Hippocampal formation (tissue), 2 donors: ENCODE measurements around the gene ZNF217.
A peak's percentile ranks its signal among the peaks of the same experiment; 100 is the strongest.
"Not testable (repeated sequence)": the region's sequence is repeated elsewhere in the genome, so short reads cannot be mapped to it uniquely, and the experiment has no call there.

ENCODE experiments used
- DNase-seq, 2 donors: peaks; one replicate each; lab custom pipeline; 2025; lab: John Stamatoyannopoulos, UW

The ZNF217 gene

GRCh38 chr20:53593466-53594007 is at the start of gene ZNF217:
Gene ZNF217 (minus strand): TSS chr20:53593839. CDS start chr20:53582826, 11,013 bp downstream.
- peak in 1 of 2 donors; percentile 52 for DNase-seq

GRCh38 chr20:53643031-53643832 is 49.6 kb upstream of the ZNF217 start:
- no peak for DNase-seq

- no peak for DNase-seq
Observed at GRCh38 chr20:53642196-53643030, 48.8 kb upstream of the ZNF217 start.

- no peak for DNase-seq
Observed at GRCh38 chr20:53639647-53640440, 46.2 kb upstream of the ZNF217 start.

- DNase-seq = no peak
Observed at GRCh38 chr20:53639128-53639527, 45.5 kb upstream of the ZNF217 start.

GRCh38 chr20:53637310-53637709 is 43.7 kb upstream of the ZNF217 start:
- not testable (repeated sequence) for DNase-seq

GRCh38 chr20:53636540-53637097 is 43.0 kb upstream of the ZNF217 start:
- no peak for DNase-seq

- DNase-seq = no peak
Observed at GRCh38 chr20:53635221-53635620, 41.6 kb upstream of the ZNF217 start.

- DNase-seq = no peak
Observed at GRCh38 chr20:53631909-53632662, 38.4 kb upstream of the ZNF217 start.

- no peak for DNase-seq
Observed at GRCh38 chr20:53629436-53629835, 35.8 kb upstream of the ZNF217 start.

GRCh38 chr20:53628758-53629157 is 35.1 kb upstream of the ZNF217 start:
- not testable (repeated sequence) for DNase-seq

- DNase-seq = no peak
Observed at GRCh38 chr20:53628076-53628475, 34.4 kb upstream of the ZNF217 start.

GRCh38 chr20:53627001-53627400 is 33.4 kb upstream of the ZNF217 start:
- DNase-seq = not testable (repeated sequence)

- DNase-seq = no peak
Observed at GRCh38 chr20:53626584-53626983, 32.9 kb upstream of the ZNF217 start.

- DNase-seq = no peak
Observed at GRCh38 chr20:53625311-53626129, 31.9 kb upstream of the ZNF217 start.

GRCh38 chr20:53624927-53625250 is 31.2 kb upstream of the ZNF217 start:
- not testable (repeated sequence) for DNase-seq

GRCh38 chr20:53623454-53624211 is 30.0 kb upstream of the ZNF217 start:
- DNase-seq = peak; percentile 32 to 47

GRCh38 chr20:53623134-53623453 is 29.5 kb upstream of the ZNF217 start:
- DNase-seq = no peak
